ENCODE results near the gene PDSS2.
"Not testable (repeated sequence)": the region's sequence is repeated elsewhere in the genome, so short reads cannot be mapped to it uniquely, and the experiment has no call there.

PDSS2 gene

DNA sequence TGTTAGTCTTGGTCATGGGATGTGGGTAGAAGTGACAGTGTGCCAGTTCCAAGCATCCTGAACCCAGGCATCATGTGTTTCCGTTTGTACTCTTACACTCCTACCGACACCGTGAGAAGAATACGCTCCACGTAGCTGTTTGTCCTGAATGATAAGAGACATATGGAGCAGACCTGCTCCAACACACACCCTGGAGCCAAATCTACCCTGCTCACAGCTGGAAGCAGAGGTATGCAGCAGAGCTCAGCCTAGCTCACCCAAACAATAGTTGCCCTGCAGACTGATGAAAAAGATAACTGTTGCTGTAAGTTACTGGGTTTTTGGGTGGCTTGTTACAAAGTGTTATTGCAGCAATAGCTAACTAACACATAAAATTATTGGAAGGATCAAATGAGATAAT, 14.3 kb upstream of the PDSS2 start:
- DNase-seq, result no peak

- DNase-seq, result no peak
Measured at GRCh38 chr6:107470364-107470763, 11.0 kb upstream of the PDSS2 start.

DNA sequence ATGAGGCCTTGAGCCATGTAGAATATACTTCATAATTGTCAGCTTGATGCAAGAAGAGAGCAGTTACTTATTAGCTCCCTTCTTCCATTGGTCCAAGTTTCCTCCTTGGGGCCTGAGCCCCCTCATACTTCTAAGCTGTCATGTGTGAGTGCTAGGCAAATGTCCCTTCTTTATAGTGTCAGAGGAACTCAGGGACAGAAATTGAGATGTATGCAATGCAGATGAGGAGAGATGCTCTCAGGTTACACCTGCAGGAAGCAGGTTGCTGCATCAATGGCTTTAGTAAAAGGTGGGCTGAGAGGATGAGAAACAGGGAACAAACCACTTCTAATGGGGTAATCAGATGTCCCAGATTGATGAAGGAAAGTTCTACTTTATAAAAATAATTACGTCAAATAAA, 6.7 kb upstream of the PDSS2 start:
- no peak for DNase-seq

DNA sequence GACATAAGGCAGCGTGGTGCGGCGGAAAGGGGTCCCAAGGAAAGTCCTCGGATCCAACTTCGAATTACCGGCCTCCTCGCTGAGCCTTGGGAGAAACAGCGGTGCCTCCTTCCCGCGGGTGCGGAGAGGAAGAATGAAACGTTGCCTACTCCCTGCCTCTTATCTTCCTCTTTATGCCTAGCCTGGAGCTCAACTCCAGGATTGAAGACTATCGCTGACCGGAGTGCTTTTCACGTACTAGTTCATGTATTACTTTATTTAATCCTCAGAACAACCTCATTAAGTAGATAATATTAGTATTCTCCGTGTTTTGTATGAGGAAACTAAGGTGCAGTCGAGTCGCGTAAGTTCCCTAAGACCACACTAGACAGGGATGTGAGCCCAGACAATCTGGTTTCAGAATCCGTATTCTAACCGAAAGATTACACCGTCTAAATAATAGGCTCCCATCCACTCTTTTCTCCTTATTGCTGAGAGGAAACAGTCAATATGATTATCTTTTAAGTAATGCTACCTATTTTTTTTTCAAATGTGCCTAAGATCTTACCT, 793 bp upstream of the PDSS2 start:
- no peak for DNase-seq

- DNase-seq, result no peak
Measured at GRCh38 chr6:107458672-107459282, 587 bp downstream of the PDSS2 start.

- DNase-seq, result no peak
Measured at GRCh38 chr6:107448776-107449175, 10.6 kb downstream of the PDSS2 start.

- DNase-seq, result no peak
Measured at GRCh38 chr6:107447663-107448216, 11.6 kb downstream of the PDSS2 start.

DNA sequence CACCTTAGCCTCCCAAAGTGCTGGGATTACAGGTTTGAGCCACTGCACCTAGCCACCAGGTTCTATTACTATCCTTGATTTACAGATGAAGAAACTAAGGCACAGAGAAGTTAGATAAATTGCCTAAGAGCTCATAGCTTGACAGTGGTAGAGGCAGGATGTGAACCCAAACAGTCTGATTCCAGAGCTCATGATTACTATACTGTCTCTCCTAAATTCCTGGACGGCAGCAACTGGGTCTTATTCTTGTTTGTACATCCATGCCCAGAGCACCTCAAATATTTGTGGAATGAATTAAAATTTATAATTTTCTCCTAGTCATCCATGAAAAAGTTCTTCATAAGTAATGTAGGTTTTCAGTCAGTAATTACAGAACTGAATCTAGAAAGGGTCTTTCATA, 15.1 kb downstream of the PDSS2 start:
- DNase-seq, result no peak

- DNase-seq, result no peak
Measured at GRCh38 chr6:107443608-107444267, 15.6 kb downstream of the PDSS2 start.

DNA sequence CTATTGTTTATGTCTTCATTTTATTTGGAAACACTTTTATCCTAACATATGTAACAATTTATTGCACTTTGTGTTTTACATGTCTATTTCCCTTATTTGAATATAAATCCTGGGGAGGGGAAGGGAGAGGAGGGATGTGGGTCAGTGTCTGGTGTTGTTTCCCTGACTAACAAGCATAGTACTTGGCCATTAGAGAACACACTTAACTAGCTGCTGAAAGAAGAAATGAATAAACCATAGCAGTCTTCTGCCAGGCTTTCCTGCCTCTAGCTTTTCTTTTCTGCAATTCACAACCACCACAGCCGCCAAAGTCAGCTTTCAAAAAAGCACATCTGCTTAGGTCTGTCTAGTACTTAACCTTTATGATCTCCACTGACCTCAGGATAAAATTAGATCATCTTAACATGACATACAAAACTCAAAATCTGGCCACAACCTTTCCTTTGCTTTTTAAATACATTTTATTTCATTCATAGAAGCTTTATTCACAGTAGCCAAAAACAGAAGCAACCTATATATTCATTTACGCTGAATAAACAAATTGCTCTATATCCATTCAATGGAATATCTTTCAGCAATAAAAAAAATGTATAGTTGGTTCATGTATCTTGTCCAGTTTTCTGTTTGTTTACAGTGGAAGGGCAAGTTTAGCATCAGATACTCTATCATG, 16.3 kb downstream of the PDSS2 start:
- no peak for DNase-seq

- DNase-seq, result no peak
Measured at GRCh38 chr6:107441682-107442081, 17.7 kb downstream of the PDSS2 start.

- no peak for DNase-seq
Measured at GRCh38 chr6:107440936-107441335, 18.4 kb downstream of the PDSS2 start.

DNA sequence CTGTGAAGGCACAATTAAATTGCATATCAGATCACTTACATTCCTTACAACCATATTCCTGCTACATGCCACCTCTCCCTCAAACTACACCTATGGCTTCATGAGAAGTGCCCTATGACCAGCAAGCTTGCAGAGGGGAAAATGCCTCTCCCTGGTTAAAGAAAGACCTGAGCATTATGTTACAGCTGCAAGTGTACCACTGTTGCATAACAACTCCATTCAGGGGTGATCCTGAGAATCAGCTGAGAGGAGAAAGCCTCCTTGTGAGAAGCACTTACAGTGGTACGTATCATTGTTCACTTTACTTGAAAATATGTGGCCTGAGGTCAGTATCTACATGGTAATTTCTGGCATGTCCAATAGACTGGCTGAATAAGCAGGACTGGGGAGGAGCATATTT, 20.0 kb downstream of the PDSS2 start:
- DNase-seq, result no peak

GRCh38 chr6:107437691-107438090, 21.7 kb downstream of the PDSS2 start:
- no peak for DNase-seq

- DNase-seq, result no peak
Measured at GRCh38 chr6:107436881-107437280, 22.5 kb downstream of the PDSS2 start.

DNA sequence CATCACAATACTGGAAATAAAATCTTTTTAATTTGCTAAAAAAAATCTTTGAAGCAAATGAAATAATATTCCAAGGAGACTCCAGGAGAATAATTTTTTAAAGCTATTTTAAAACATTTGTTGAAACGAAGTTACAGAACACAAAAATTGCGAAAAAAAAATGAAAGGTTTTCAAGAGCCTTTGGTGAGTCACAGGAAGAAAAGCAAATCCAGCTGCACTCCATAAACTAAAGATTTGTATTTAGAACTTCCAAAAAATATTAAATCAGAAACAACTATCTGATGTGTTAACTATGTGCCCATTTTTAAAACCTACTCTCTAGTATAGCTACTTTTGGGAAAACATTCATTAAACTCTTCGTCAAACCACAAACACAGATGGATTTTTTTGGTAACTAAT, 23.6 kb downstream of the PDSS2 start:
- no peak for DNase-seq

GRCh38 chr6:107434812-107435211, 24.6 kb downstream of the PDSS2 start:
- no peak for DNase-seq

GRCh38 chr6:107425951-107426350, 33.4 kb downstream of the PDSS2 start:
- DNase-seq, result not testable (repeated sequence)

GRCh38 chr6:107423474-107423990, 35.8 kb downstream of the PDSS2 start:
- no peak for DNase-seq

GRCh38 chr6:107421696-107422256, 37.6 kb downstream of the PDSS2 start:
- no peak for DNase-seq

- DNase-seq, result no peak
Measured at GRCh38 chr6:107419733-107420132, 39.6 kb downstream of the PDSS2 start.

GRCh38 chr6:107418118-107418517, 41.2 kb downstream of the PDSS2 start:
- no peak for DNase-seq

DNA sequence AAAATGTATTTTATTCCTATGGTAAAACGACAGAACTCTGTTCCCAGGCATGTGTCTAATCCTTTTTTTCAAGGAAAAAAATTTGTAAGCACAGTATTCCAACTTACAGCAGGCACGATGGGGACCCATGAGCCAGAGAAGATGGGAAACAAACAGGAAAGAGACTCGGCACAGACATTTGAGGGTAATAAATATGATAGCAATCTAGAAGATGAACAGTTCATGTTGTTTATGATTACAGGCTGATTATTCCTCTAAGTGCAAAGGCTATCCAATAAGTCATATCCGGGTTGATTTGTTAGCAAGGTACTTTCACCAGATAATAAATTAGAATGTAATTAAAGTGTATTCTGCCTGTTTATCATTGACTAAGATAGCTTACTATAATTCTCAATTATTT, 43.2 kb downstream of the PDSS2 start:
- DNase-seq, result no peak
